Stimulated activated naive CD8-positive, alpha-beta T cell treated with anti-CD3 and anti-CD28 coated beads, Interleukin-15, Interleukin-2, amounts not matched to agents 100 ng/mL and 50 ng/mL, for 24 hours (primary cell): ENCODE data around the gene ATP2B2.

Source experiments
- H3K27ac Mint-ChIP-seq: one replicate; pipeline ENCODE4 v1.8.0; 2021; ENCODE audit warnings: mild to moderate bottlenecking, mixed read lengths
- H3K27me3 Mint-ChIP-seq: one replicate; pipeline ENCODE4 v1.8.0; 2021; ENCODE audit warnings: mixed read lengths
- H3K36me3 Mint-ChIP-seq: one replicate; pipeline ENCODE4 v1.8.0; 2021; ENCODE audit warnings: low read depth, mixed read lengths
- H3K4me1 Mint-ChIP-seq: one replicate; pipeline ENCODE4 v1.8.0; 2021; ENCODE audit warnings: low read depth, mixed read lengths
- H3K4me3 Mint-ChIP-seq: one replicate; pipeline ENCODE4 v1.8.0; 2021; ENCODE audit warnings: mild to moderate bottlenecking, mixed read lengths
- H3K9me3 Mint-ChIP-seq: one replicate; pipeline ENCODE4 v1.8.0; 2021; ENCODE audit warnings: mixed read lengths

The ATP2B2 gene

GRCh38 chr3:10358309-10358980 is 146.9 kb downstream of the ATP2B2 start:
- no peak overlapping the region for H3K27ac Mint-ChIP-seq
- H3K9me3 Mint-ChIP-seq, result no peaks in the 10 kb centered on the region
- no peak overlapping the region for H3K4me3 Mint-ChIP-seq
- H3K27me3 Mint-ChIP-seq, result peaks cover 26% of the 10 kb centered on the region
- H3K4me1 Mint-ChIP-seq, result peaks cover 15% of the 10 kb centered on the region
- H3K36me3 Mint-ChIP-seq, result no peaks in the 10 kb centered on the region

- Mint-ChIP-seq H3K36me3 (no peaks in the 10 kb centered on the region), H3K4me1 (peaks cover 10% of the 10 kb centered on the region), H3K27ac (no peak overlapping the region), H3K27me3 (peaks cover 29% of the 10 kb centered on the region), H3K9me3 (no peaks in the 10 kb centered on the region), H3K4me3 (no peak overlapping the region)
These were observed 147.6 kb downstream of the ATP2B2 start for GRCh38 chr3:10357592-10358308.

- Mint-ChIP-seq H3K36me3 (no peaks in the 10 kb centered on the region), H3K27ac (no peak overlapping the region), H3K4me1 (peaks cover 10% of the 10 kb centered on the region), H3K4me3 (no peak overlapping the region), H3K27me3 (peaks cover 28% of the 10 kb centered on the region), H3K9me3 (no peaks in the 10 kb centered on the region)
These were observed 148.3 kb downstream of the ATP2B2 start for GRCh38 chr3:10357095-10357494.

- Mint-ChIP-seq H3K4me1 (peaks cover 10% of the 10 kb centered on the region), H3K36me3 (no peaks in the 10 kb centered on the region), H3K9me3 (no peaks in the 10 kb centered on the region), H3K27ac (no peak overlapping the region), H3K27me3 (peaks cover 23% of the 10 kb centered on the region), H3K4me3 (no peak overlapping the region)
These were observed 148.9 kb downstream of the ATP2B2 start for GRCh38 chr3:10356461-10356981.

- H3K4me3 Mint-ChIP-seq, result no peak overlapping the region
These were observed 150.9 kb downstream of the ATP2B2 start for GRCh38 chr3:10354361-10355015.

GRCh38 chr3:10353661-10354360 is 151.6 kb downstream of the ATP2B2 start:
- Mint-ChIP-seq H3K27ac (no peak overlapping the region), H3K9me3 (no peaks in the 10 kb centered on the region), H3K4me3 (no peak overlapping the region), H3K27me3 (peaks cover 12% of the 10 kb centered on the region), H3K36me3 (no peaks in the 10 kb centered on the region), H3K4me1 (peaks cover 10% of the 10 kb centered on the region)

More at GRCh38 chr3:10354361-10355015, 150.9 kb downstream of the ATP2B2 start:
- Mint-ChIP-seq H3K9me3 (no peaks in the 10 kb centered on the region), H3K36me3 (no peaks in the 10 kb centered on the region), H3K4me1 (peaks cover 10% of the 10 kb centered on the region), H3K27me3 (peaks cover 12% of the 10 kb centered on the region), H3K27ac (no peak overlapping the region)

GRCh38 chr3:10353160-10353559 is 152.2 kb downstream of the ATP2B2 start:
- H3K36me3 Mint-ChIP-seq, result no peaks in the 10 kb centered on the region
- no peaks in the 10 kb centered on the region for H3K9me3 Mint-ChIP-seq
- H3K27me3 Mint-ChIP-seq, result peaks cover 12% of the 10 kb centered on the region
- H3K27ac Mint-ChIP-seq, result no peak overlapping the region
- peaks cover 10% of the 10 kb centered on the region for H3K4me1 Mint-ChIP-seq
- H3K4me3 Mint-ChIP-seq, result no peak overlapping the region

- H3K4me3 Mint-ChIP-seq, result no peak overlapping the region
- peaks cover 4% of the 10 kb centered on the region for H3K4me1 Mint-ChIP-seq
- peaks cover 12% of the 10 kb centered on the region for H3K27me3 Mint-ChIP-seq
- H3K27ac Mint-ChIP-seq, result no peak overlapping the region
- no peaks in the 10 kb centered on the region for H3K9me3 Mint-ChIP-seq
- no peaks in the 10 kb centered on the region for H3K36me3 Mint-ChIP-seq
These were observed 153.1 kb downstream of the ATP2B2 start for GRCh38 chr3:10352146-10352911.

GRCh38 chr3:10351013-10351735 is 154.2 kb downstream of the ATP2B2 start:
- no peak overlapping the region for H3K4me3 Mint-ChIP-seq
- no peak overlapping the region for H3K27ac Mint-ChIP-seq
- no peaks in the 10 kb centered on the region for H3K9me3 Mint-ChIP-seq
- peaks cover 4% of the 10 kb centered on the region for H3K4me1 Mint-ChIP-seq
- H3K27me3 Mint-ChIP-seq, result peaks cover 12% of the 10 kb centered on the region
- no peaks in the 10 kb centered on the region for H3K36me3 Mint-ChIP-seq

- Mint-ChIP-seq H3K4me1 (peaks cover 4% of the 10 kb centered on the region), H3K27me3 (peaks cover 12% of the 10 kb centered on the region), H3K4me3 (no peak overlapping the region), H3K9me3 (no peaks in the 10 kb centered on the region), H3K27ac (no peak overlapping the region), H3K36me3 (no peaks in the 10 kb centered on the region)
These were observed 154.9 kb downstream of the ATP2B2 start for GRCh38 chr3:10350324-10350985.

- Mint-ChIP-seq H3K27ac (no peak overlapping the region), H3K36me3 (no peaks in the 10 kb centered on the region), H3K4me1 (peaks cover 4% of the 10 kb centered on the region), H3K4me3 (no peak overlapping the region), H3K27me3 (peaks cover 12% of the 10 kb centered on the region), H3K9me3 (no peaks in the 10 kb centered on the region)
These were observed 155.6 kb downstream of the ATP2B2 start for GRCh38 chr3:10349801-10350200.

GRCh38 chr3:10348404-10348721 is 157.0 kb downstream of the ATP2B2 start:
- H3K9me3 Mint-ChIP-seq, result no peaks in the 10 kb centered on the region
- no peaks in the 10 kb centered on the region for H3K36me3 Mint-ChIP-seq
- H3K4me1 Mint-ChIP-seq, result no peaks in the 10 kb centered on the region
- peaks cover 3% of the 10 kb centered on the region for H3K27me3 Mint-ChIP-seq
- no peak overlapping the region for H3K27ac Mint-ChIP-seq
- H3K4me3 Mint-ChIP-seq, result no peak overlapping the region

- no peaks in the 10 kb centered on the region for H3K4me1 Mint-ChIP-seq
These were observed 157.6 kb downstream of the ATP2B2 start for GRCh38 chr3:10347648-10348403.

More at GRCh38 chr3:10347648-10348403, 157.6 kb downstream of the ATP2B2 start:
- Mint-ChIP-seq H3K36me3 (no peaks in the 10 kb centered on the region), H3K9me3 (no peaks in the 10 kb centered on the region), H3K27ac (no peak overlapping the region), H3K4me3 (no peak overlapping the region), H3K27me3 (no peaks in the 10 kb centered on the region)
